GM10266 (cell line): ENCODE measurements around the gene TBX21.

Source experiments
- DNase-seq: peaks from one replicate; pipeline ENCODE4 v3.0.0; 2012; ENCODE audit errors: extremely low spot score
- TF ChIP-seq, protein P1 (sequence below): IDR thresholded peaks from 2 replicates; pipeline ENCODE4 v1.5.1; 2012; ENCODE audit warnings: mild to moderate bottlenecking, low read depth; ENCODE audit not compliant: control insufficient read depth, insufficient read depth; ENCODE audit errors: missing control alignments

TBX21 gene

DNA sequence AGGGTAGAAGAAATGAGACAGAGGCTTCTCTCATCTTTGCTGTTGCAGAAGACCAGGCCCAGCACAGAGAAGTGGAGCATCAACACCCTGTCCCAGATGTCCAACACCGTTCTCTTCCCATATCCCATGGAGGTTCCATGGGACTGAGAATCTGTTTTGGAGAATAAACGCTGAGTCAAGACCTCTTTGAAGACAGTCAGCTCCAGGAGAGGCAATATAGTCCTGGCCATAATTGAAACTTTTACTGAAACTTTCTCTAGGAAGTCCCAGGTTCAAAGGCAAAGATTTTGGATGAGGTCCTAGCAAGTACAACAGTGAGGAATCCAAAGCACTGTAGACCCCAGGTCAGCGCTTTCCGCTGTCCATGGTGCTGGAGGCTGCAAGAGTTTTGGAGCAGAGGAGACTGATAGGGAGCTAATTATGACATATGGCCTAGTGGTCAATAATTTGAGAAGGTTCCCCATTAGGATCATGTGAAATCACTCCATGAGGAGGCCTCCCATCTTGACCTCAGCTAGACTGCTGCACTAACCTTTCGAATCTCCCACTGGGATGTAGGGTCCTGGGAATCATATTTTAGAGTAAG lies 52.6 kb downstream of the TBX21 start:
- TF ChIP-seq, protein P1, sequence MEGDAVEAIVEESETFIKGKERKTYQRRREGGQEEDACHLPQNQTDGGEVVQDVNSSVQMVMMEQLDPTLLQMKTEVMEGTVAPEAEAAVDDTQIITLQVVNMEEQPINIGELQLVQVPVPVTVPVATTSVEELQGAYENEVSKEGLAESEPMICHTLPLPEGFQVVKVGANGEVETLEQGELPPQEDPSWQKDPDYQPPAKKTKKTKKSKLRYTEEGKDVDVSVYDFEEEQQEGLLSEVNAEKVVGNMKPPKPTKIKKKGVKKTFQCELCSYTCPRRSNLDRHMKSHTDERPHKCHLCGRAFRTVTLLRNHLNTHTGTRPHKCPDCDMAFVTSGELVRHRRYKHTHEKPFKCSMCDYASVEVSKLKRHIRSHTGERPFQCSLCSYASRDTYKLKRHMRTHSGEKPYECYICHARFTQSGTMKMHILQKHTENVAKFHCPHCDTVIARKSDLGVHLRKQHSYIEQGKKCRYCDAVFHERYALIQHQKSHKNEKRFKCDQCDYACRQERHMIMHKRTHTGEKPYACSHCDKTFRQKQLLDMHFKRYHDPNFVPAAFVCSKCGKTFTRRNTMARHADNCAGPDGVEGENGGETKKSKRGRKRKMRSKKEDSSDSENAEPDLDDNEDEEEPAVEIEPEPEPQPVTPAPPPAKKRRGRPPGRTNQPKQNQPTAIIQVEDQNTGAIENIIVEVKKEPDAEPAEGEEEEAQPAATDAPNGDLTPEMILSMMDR: no peak
- no peak for DNase-seq

DNA sequence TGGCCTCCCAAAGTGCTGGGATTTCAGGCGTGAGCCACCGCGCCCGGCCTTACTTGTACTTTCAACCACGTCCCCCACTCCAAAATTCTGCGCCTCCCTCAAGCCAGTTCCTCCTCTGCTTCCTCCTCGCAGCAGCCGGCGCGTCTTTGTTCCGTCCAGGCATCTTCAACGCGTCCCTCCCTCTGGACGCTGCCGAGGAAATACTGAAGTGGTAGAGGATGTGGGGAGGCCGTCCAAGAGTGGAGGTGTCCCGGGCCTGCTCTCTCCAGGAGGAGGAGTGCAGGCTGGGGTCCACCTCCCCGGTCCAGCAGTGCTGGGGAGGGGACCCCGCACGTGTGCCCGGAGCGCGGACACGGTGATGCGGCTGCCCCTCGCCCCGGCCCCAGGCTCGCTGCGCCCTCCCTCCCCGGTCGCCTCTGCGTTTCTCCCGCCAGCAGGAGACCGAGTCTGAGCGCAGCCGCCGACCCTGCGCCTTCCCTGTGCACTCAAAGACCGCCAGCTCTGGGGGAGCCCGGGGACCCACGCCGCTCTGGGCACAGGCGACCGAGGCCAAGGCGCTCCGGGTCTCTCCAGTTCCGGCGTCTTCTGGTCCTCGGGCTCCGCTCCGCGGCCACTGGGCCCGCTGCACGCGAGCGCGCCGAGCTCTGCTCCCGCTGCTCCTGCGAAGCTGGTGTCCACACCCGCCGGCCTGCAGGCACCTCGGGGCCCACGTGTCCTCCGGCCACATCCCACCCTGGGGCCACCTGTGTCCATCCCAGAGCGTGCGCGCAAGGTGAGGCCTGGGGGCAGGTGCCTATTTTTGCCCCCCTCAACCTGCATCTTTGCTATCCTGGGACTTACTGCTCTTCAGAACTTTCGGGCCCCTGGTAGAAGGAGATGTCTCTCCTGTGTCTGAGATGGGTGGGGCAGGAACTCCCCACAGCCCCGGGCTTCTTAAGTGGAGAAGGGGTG lies 56.9 kb downstream of the TBX21 start:
- TF ChIP-seq, protein P1: peak; percentile 75
- peak; percentile 79 for DNase-seq

DNA sequence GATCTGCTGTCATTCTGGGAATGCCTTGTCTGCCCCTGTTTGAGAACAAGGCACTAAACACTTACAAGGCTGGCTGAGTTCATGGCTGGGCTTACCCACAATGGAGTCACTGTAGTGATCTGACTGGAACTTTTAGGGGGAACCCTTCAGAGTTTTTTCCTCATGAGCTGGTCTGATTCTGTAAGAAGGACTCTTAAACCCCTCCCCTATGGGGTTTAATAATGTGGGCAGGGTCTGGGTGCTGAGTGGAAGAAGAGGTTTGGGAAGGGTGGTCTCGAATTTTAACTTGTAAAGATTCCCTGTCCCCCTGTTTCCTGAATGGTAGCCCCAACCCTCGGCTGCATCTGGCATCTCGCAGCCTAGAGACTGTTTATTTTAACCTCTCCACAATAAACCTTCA lies 58.0 kb downstream of the TBX21 start:
- DNase-seq: no peak

DNA sequence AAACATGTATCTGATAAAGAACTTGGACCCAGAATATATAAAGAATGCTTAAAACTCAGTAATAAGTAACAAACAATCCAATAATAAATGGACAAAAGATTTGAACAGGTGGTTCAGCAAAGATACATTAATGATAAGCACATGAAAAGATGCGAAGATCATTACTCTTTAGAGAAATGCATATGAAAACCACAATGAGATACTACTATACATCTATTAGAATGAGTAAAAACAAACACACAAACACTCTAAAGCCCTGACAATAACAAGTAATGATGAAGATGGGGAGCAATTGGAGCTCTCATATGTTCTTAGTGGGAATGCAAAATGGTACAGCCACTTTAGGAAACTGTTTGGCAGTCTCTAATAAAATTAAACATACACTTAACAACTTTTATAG lies 59.4 kb downstream of the TBX21 start:
- DNase-seq: no peak
- TF ChIP-seq, protein P1: no peak

More for the DNA sequence above, 58.0 kb downstream of the TBX21 start:
- TF ChIP-seq, protein P1: no peak

DNA sequence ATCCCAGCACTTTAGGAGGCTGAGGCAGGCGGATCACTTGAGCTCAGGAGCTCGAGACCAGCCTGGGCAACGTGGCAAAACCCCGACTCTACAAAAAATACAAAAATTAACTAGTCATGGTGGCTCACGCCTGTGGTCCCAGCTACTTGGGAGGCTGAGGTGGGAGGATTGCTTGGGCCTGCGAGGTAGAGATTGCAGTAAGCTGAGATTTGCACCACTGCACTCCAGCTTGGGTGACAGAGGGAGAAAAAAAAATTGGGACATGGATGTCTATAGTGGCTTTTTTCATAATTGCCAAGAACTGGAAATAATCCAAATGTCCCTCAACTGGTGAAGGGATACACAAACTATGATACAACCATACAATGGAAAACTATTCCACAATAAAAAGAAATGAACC lies 59.9 kb downstream of the TBX21 start:
- TF ChIP-seq, protein P1: no peak
- DNase-seq: no peak
